GM23338 (cell line): ENCODE results near the gene SRSF11. TPM values are rescaled to one million over a fixed set of nuclear protein-coding genes. Genes with fewer than 3 reads are reported as not detected.

Experiments
- ATAC-seq: fragments of 200-7000 bp; cut with Tn5 transposase; 3 replicates; pipeline ENCODE4 v1.9.1; 2020
- DNase-seq: peaks from one replicate; pipeline ENCODE4 v3.0.0-alpha.2; 2015; ENCODE audit warnings: low spot score
- H2AFZ ChIP-seq: fragments of 200-600 bp; sonication (generic); 2 replicates; pipeline ENCODE4 v1.8.0; 2016; ENCODE audit warnings: antibody characterized with exemption, mild to moderate bottlenecking, moderate library complexity
- H3F3A ChIP-seq: fragments of 200-600 bp; sonication (generic); replicated peaks from 2 replicates; pipeline ENCODE4 v1.8.0; 2017; ENCODE audit warnings: antibody characterized with exemption, mixed run types, low read depth
- H3K27ac ChIP-seq: fragments of 200-600 bp; sonication (generic); 2 replicates; pipeline ENCODE4 v1.6.1; 2016; ENCODE audit warnings: low read depth
- H3K27me3 ChIP-seq: fragments of 200-600 bp; sonication (generic); 2 replicates; pipeline ENCODE4 v1.8.0; 2016; ENCODE audit warnings: mild to moderate bottlenecking, mixed run types, moderate library complexity; ENCODE audit not compliant: insufficient read depth
- H3K36me3 ChIP-seq: fragments of 200-600 bp; sonication (generic); 2 replicates; pipeline ENCODE4 v1.8.0; 2016; ENCODE audit warnings: mild to moderate bottlenecking; ENCODE audit not compliant: insufficient read depth
- H3K4me1 ChIP-seq: fragments of 200-600 bp; sonication (generic); 2 replicates; pipeline ENCODE4 v1.8.0; 2016; ENCODE audit warnings: mild to moderate bottlenecking, moderate library complexity; ENCODE audit not compliant: insufficient read depth
- H3K4me2 ChIP-seq: fragments of 200-600 bp; sonication (generic); 2 replicates; pipeline ENCODE4 v1.7.1; 2017; ENCODE audit warnings: mixed run types
- H3K4me3 ChIP-seq: fragments of 200-600 bp; sonication (generic); 2 replicates; pipeline ENCODE4 v1.6.1; 2016; ENCODE audit warnings: mixed run types
- H3K79me2 ChIP-seq: fragments of 200-600 bp; sonication (generic); replicated peaks from 2 replicates; pipeline ENCODE4 v1.8.0; 2017; ENCODE audit warnings: mild to moderate bottlenecking; ENCODE audit not compliant: insufficient read depth
- H3K9me2 ChIP-seq: fragments of 200-600 bp; sonication (generic); 2 replicates; pipeline ENCODE4 v1.8.0; 2017; ENCODE audit not compliant: insufficient read depth
- H4K20me1 ChIP-seq: fragments of 200-600 bp; sonication (generic); replicated peaks from 2 replicates; pipeline ENCODE4 v1.8.0; 2017; ENCODE audit warnings: mild to moderate bottlenecking; ENCODE audit not compliant: insufficient read depth
- H3K27ac Mint-ChIP-seq: 2 replicates; pipeline ENCODE4 v1.8.0; 2020; ENCODE audit warnings: inconsistent platforms, mild to moderate bottlenecking, moderate library complexity, mixed read lengths
- H3K27me3 Mint-ChIP-seq: 3 replicates; pipeline ENCODE4 v1.8.0; 2022; ENCODE audit warnings: low read depth, mild to moderate bottlenecking, moderate library complexity, mixed read lengths, inconsistent platforms; ENCODE audit not compliant: insufficient read depth, poor library complexity
- H3K36me3 Mint-ChIP-seq: 3 replicates; pipeline ENCODE4 v1.8.0; 2021; ENCODE audit warnings: low read depth, mild to moderate bottlenecking, inconsistent platforms, moderate library complexity, mixed read lengths
- H3K4me1 Mint-ChIP-seq: 3 replicates; pipeline ENCODE4 v1.8.0; 2020; ENCODE audit warnings: mild to moderate bottlenecking, inconsistent platforms, mixed read lengths
- H3K4me3 Mint-ChIP-seq: 3 replicates; pipeline ENCODE4 v1.8.0; 2021; ENCODE audit warnings: moderate library complexity, mild to moderate bottlenecking, inconsistent platforms, mixed read lengths
- H3K9me3 Mint-ChIP-seq: 3 replicates; pipeline ENCODE4 v1.8.0; 2020; ENCODE audit warnings: moderate library complexity, mild to moderate bottlenecking, inconsistent platforms, mixed read lengths
- CREB1 ChIP-seq: fragments of 250-450 bp; sonication (Bioruptor Pico); IDR thresholded peaks from 2 replicates; pipeline ENCODE4 v1.5.0; 2020; ENCODE audit warnings: low read depth, mild to moderate bottlenecking, moderate library complexity
- EZH2 ChIP-seq: fragments of 200-600 bp; sonication (generic); IDR thresholded peaks from one replicate; pipeline ENCODE4 v1.8.0; 2017; ENCODE audit warnings: antibody characterized with exemption, mild to moderate bottlenecking, low read depth; ENCODE audit not compliant: unreplicated experiment
- EZH2phosphoT487 ChIP-seq: fragments of 200-600 bp; sonication (generic); IDR thresholded peaks from one replicate; pipeline ENCODE4 v1.8.1; 2018; ENCODE audit warnings: antibody characterized with exemption; ENCODE audit not compliant: unreplicated experiment
- JUNB ChIP-seq: IDR thresholded peaks from one replicate; pipeline ENCODE4 v1.6.1; 2016; ENCODE audit warnings: antibody characterized with exemption; ENCODE audit not compliant: unreplicated experiment
- NANOG ChIP-seq: IDR thresholded peaks from 2 replicates; pipeline ENCODE4 v1.6.1; 2016; ENCODE audit warnings: antibody characterized with exemption, borderline replicate concordance
- POLR2AphosphoS5 ChIP-seq: IDR thresholded peaks from 2 replicates; pipeline ENCODE4 v1.6.1; 2016; ENCODE audit warnings: antibody characterized with exemption, low read depth
- STAT1 ChIP-seq: IDR thresholded peaks from one replicate; pipeline ENCODE4 v1.6.1; 2016; ENCODE audit warnings: antibody characterized with exemption; ENCODE audit not compliant: unreplicated experiment
- ZNF114 ChIP-seq: fragments of 250-450 bp; sonication (Bioruptor Pico); IDR thresholded peaks from 2 replicates; pipeline ENCODE4 v1.5.0; 2020; ENCODE audit warnings: mild to moderate bottlenecking, moderate library complexity
- ZNF331 ChIP-seq: fragments of 250-450 bp; sonication (Bioruptor Pico); IDR thresholded peaks from 2 replicates; pipeline ENCODE4 v1.5.0; 2020; ENCODE audit warnings: low read depth, mild to moderate bottlenecking, moderate library complexity
- polyA plus RNA-seq: library from polyadenylated mRNA; unstranded; fragments of >200 nt; fragmentation: Nextera tagmentation; extraction: Ambion mirVana; gene quantifications from 2 replicates; pipeline ENCODE4 v1.2.1, GENCODE V29; 2016
- total RNA-seq: library from RNA; depleted of rRNA; stranded (reverse); fragments of >200 nt; shearing (Covaris generic); gene quantifications from 2 replicates; pipeline ENCODE4 v1.2.3, GENCODE V29; 2014
- TF ChIP-seq, protein P1 (sequence below): IDR thresholded peaks from one replicate; pipeline ENCODE4 v1.6.1; 2018; ENCODE audit warnings: antibody characterized with exemption; ENCODE audit not compliant: unreplicated experiment
- TF ChIP-seq, protein P2 (sequence below): IDR thresholded peaks from 2 replicates; pipeline ENCODE4 v1.6.1; 2016; ENCODE audit warnings: antibody characterized with exemption
- TF ChIP-seq, protein P3 (sequence below), 2 experiments: fragments of 200-600 bp in 1 of 2; sonication (generic) in 1 of 2; conservative IDR thresholded peaks; 2 replicates each; pipeline versions ENCODE4 v1.5.1 to v1.6.1; 2016 to 2017; ENCODE audit warnings: antibody characterized with exemption in 2 of 2, low read depth in 2 of 2, mild to moderate bottlenecking in 2 of 2, moderate library complexity in 1 of 2

The SRSF11 gene
- total and polyA plus RNA-seq, 2 experiments from 2014 or later: 182 to 372 TPM

DNA sequence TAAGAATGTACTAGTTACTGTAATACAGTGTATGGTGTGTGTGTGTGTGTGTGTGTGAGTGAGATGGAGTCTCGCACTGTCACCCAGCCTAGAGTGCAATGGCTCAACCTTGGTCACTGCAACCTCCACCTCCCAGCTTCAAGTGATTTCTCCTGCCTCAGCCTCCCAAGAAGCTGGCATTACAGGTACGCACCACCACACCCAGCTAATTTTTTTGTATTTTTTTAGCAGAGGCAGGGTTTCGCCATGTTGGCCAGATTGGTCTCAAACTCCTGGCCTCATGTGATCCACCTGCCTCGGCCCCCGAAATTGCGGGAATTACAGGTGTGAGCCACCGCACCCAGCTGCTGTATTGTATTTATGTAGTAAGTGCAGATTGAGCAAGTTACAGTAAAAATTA lies 12.9 kb upstream of the SRSF11 start:
- H3K4me3 Mint-ChIP-seq: no peak overlapping the region
- peaks cover 9% of the 10 kb centered on the region; the same call in 2 of the 3 replicates for H3K4me1 Mint-ChIP-seq
- no peak overlapping the region for H3K27ac ChIP-seq
- H3K4me1 ChIP-seq: peaks cover 8% of the 10 kb centered on the region
- H3K36me3 Mint-ChIP-seq: peaks cover 4% of the 10 kb centered on the region; the same call in 1 of the 3 replicates
- H3K36me3 ChIP-seq: no peaks in the 10 kb centered on the region
- H3K4me3 ChIP-seq: no peak overlapping the region
- H2AFZ ChIP-seq: no peak overlapping the region
- no peaks in the 10 kb centered on the region for H3K9me3 Mint-ChIP-seq
- TF ChIP-seq JUNB: no peak
- peaks cover 7% of the 10 kb centered on the region for H3K27me3 Mint-ChIP-seq
- H3K4me2 ChIP-seq: no peak overlapping the region
- DNase-seq: no peak
- no peak for ATAC-seq
- H3K27me3 ChIP-seq: no peaks in the 10 kb centered on the region
- H3K27ac Mint-ChIP-seq: no peak overlapping the region
- H4K20me1 ChIP-seq: no peaks in the 10 kb centered on the region; the same call in 1 of the 2 replicates
- H3K9me2 ChIP-seq: no peaks in the 10 kb centered on the region
- H3K79me2 ChIP-seq: peaks cover 98% of the 10 kb centered on the region
- no peaks in the 10 kb centered on the region for H3F3A ChIP-seq

DNA sequence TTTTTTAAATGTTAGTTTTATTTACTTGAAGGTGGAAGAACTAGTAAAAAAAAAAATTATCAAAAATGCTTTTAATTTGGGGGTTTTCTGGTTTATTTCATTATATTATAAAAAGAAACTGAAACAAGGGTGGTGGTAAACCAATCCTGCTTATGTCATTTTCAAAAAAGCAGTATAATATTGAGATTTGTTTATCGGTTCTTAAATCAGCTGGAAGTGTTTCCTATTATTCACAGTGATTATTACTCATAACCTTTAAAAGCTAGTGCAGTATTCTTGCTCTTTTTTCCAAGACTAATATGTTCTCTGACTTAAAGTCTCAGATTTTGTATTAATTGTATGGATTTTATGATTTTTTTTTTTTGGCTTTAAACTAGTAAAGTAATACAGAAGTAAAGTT lies 10.4 kb upstream of the SRSF11 start:
- Histone ChIP-seq H3F3A (no peaks in the 10 kb centered on the region), H3K4me3 (no peak overlapping the region), H3K4me1 (peaks cover 3% of the 10 kb centered on the region), H3K4me2 (no peak overlapping the region), H3K79me2 (peaks cover 100% of the 10 kb centered on the region), H4K20me1 (peaks cover 4% of the 10 kb centered on the region; the same call in 1 of the 2 replicates), H2AFZ (no peak overlapping the region), H3K9me2 (no peaks in the 10 kb centered on the region), H3K36me3 (no peaks in the 10 kb centered on the region), H3K27me3 (no peaks in the 10 kb centered on the region), H3K27ac (no peak overlapping the region)
- no peak overlapping the region for H3K4me3 Mint-ChIP-seq
- DNase-seq (no peak), ATAC-seq (no peak)
- no peaks in the 10 kb centered on the region for H3K9me3 Mint-ChIP-seq
- peaks cover under 1% of the 10 kb centered on the region for H3K27me3 Mint-ChIP-seq
- H3K4me1 Mint-ChIP-seq: peaks cover 3% of the 10 kb centered on the region; the same call in 1 of the 3 replicates
- peaks cover 4% of the 10 kb centered on the region; the same call in 1 of the 3 replicates for H3K36me3 Mint-ChIP-seq
- no peak overlapping the region for H3K27ac Mint-ChIP-seq
- TF ChIP-seq CREB1 (CRISPR knock-in tag) (no peak), STAT1 (no peak), JUNB (no peak), EZH2phosphoT487 (no peak), ZNF331 (CRISPR knock-in tag) (no peak), ZNF114 (no peak), POLR2AphosphoS5 (no peak), NANOG (no peak), EZH2 (no peak)
- TF ChIP-seq, protein P1, sequence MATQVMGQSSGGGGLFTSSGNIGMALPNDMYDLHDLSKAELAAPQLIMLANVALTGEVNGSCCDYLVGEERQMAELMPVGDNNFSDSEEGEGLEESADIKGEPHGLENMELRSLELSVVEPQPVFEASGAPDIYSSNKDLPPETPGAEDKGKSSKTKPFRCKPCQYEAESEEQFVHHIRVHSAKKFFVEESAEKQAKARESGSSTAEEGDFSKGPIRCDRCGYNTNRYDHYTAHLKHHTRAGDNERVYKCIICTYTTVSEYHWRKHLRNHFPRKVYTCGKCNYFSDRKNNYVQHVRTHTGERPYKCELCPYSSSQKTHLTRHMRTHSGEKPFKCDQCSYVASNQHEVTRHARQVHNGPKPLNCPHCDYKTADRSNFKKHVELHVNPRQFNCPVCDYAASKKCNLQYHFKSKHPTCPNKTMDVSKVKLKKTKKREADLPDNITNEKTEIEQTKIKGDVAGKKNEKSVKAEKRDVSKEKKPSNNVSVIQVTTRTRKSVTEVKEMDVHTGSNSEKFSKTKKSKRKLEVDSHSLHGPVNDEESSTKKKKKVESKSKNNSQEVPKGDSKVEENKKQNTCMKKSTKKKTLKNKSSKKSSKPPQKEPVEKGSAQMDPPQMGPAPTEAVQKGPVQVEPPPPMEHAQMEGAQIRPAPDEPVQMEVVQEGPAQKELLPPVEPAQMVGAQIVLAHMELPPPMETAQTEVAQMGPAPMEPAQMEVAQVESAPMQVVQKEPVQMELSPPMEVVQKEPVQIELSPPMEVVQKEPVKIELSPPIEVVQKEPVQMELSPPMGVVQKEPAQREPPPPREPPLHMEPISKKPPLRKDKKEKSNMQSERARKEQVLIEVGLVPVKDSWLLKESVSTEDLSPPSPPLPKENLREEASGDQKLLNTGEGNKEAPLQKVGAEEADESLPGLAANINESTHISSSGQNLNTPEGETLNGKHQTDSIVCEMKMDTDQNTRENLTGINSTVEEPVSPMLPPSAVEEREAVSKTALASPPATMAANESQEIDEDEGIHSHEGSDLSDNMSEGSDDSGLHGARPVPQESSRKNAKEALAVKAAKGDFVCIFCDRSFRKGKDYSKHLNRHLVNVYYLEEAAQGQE: no peak
- TF ChIP-seq, protein P2, sequence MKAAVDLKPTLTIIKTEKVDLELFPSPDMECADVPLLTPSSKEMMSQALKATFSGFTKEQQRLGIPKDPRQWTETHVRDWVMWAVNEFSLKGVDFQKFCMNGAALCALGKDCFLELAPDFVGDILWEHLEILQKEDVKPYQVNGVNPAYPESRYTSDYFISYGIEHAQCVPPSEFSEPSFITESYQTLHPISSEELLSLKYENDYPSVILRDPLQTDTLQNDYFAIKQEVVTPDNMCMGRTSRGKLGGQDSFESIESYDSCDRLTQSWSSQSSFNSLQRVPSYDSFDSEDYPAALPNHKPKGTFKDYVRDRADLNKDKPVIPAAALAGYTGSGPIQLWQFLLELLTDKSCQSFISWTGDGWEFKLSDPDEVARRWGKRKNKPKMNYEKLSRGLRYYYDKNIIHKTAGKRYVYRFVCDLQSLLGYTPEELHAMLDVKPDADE: no peak
- TF ChIP-seq, protein P3, sequence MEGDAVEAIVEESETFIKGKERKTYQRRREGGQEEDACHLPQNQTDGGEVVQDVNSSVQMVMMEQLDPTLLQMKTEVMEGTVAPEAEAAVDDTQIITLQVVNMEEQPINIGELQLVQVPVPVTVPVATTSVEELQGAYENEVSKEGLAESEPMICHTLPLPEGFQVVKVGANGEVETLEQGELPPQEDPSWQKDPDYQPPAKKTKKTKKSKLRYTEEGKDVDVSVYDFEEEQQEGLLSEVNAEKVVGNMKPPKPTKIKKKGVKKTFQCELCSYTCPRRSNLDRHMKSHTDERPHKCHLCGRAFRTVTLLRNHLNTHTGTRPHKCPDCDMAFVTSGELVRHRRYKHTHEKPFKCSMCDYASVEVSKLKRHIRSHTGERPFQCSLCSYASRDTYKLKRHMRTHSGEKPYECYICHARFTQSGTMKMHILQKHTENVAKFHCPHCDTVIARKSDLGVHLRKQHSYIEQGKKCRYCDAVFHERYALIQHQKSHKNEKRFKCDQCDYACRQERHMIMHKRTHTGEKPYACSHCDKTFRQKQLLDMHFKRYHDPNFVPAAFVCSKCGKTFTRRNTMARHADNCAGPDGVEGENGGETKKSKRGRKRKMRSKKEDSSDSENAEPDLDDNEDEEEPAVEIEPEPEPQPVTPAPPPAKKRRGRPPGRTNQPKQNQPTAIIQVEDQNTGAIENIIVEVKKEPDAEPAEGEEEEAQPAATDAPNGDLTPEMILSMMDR (conservative IDR thresholded peaks at IDR 0.05; ENCODE audit: low read depth in 2 of 2): no peak
